GM21717 (cell line): Measurements from ENCODE around the gene PLEKHM3.

Experiments
- ATAC-seq: cut with Tn5 transposase; IDR thresholded peaks from one replicate; pipeline ENCODE4 v1.9.1; 2021; ENCODE audit warnings: mild to moderate bottlenecking, moderate library complexity; ENCODE audit not compliant: unreplicated experiment

The PLEKHM3 gene

GRCh38 chr2:207867056-207867455, 158.3 kb downstream of the PLEKHM3 start:
- no peak for ATAC-seq

- no peak for ATAC-seq
Measured at GRCh38 chr2:207865210-207865609, 160.1 kb downstream of the PLEKHM3 start.

DNA sequence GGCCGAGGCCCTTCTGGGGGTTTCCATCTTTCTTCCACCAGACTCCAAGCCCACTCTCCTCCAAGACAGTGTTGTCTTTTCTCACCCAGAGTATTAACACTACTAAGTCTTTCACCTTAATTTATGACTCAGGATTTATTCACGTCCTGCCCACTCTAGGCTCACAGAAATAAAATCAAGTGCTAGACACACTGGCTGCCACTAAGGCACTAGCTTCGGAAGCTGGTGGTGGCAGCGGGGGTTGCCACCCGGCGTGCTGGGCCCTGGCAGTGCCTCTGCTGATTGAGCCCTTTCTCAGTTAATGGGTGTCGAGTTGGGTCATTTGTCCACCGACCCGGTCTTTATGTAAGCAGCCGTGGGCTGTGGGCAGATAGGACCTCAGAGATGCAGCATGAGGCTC, 162.0 kb downstream of the PLEKHM3 start:
- no peak for ATAC-seq

GRCh38 chr2:207861789-207862188, 163.5 kb downstream of the PLEKHM3 start:
- ATAC-seq, result no peak

DNA sequence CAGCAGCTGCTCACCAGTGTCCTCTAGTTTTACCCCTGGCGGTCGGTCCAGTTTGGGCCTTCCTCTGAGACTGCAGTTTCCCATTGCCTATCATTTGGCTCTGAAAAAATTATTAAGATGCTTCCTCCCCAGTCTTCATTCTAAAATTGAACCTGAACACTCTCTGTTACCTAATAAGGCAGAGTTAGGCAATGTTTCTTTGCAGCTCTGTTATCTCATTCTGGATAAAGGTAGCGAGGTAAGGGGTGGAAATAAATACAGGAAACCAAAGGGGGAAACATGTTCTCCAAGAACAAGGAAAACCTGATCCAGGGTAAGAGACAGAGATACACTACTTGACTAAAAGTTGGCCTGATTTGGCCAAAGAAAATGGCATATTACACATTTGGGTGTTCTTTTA, 164.6 kb downstream of the PLEKHM3 start:
- ATAC-seq, result no peak

DNA sequence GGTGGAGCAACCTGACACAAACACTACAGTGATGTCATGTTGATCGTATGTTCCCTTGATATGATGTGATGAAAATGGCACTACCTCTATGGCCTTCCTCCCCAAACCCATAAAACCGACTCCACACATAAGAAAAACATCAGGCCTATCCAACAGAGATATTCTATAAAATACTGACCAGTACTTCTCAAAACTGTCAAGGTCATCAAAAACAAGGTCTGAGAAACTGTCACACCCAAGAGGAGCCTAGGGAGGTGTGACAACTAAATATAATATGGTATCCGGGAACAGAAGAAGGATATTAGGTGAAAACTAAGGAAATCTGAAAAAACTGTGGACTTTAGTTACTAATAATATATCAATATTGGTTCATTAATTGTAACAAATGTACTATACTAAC, 169.7 kb downstream of the PLEKHM3 start:
- no peak for ATAC-seq

- no peak for ATAC-seq
Measured at GRCh38 chr2:207854484-207855440, 170.6 kb downstream of the PLEKHM3 start.

DNA sequence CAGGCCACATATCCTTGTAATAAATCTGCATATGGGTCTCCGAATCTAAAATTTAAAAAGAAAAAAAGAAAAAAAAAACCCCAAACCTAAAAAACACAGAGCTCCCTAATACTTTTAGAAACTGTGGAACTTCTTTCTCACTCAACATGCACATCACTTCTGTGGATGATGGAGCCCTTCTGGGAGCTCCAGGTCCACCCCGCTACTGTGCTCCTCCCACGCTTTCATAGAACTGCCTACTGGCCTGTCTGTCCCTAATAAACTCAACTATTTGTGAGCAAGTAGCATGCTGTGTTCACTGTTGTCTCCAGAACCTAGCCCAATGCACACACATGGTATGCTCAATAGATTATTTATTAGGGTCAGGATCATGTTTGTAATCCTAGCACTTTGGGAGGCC, 172.5 kb downstream of the PLEKHM3 start:
- no peak for ATAC-seq

GRCh38 chr2:207849443-207849842, 175.9 kb downstream of the PLEKHM3 start:
- no peak for ATAC-seq

GRCh38 chr2:207848545-207848928, 176.8 kb downstream of the PLEKHM3 start:
- ATAC-seq, result no peak

GRCh38 chr2:207847807-207848544, 177.4 kb downstream of the PLEKHM3 start:
- ATAC-seq, result no peak

DNA sequence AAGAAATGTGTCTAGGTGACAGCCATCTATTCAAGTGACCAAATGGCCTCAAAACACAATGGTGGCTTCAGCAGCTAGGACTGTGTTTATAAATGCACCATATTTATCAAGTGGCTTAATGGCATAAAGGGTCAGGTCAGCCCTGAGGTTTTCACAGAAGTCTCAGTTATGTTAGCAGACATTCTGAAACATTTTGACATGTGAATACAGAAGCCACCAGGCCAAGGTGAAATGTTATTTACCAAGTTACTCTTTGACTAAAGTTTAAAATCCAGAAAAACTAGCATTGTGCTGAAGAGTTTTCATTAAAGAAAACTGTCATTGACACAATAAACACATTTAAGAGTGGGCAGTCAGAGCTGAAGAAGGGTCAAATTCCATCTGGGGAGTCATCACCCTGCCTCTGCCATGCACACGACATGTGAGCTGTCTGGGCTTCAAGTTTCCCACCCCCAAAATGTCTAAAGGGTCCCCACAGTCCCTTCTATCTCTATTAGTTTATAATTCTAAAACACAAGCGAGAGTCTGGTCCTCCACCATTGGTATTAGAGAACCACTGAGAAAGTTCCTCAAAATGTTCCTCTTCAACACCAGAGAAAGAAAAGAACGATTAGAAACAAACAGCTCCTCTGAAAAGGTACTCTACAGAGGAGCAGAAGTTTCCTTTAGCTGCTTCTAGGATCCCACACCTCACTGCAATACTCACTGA, 178.1 kb downstream of the PLEKHM3 start:
- ATAC-seq, result no peak

GRCh38 chr2:207845202-207845864, 180.0 kb downstream of the PLEKHM3 start:
- ATAC-seq, result no peak

- no peak for ATAC-seq
Measured at GRCh38 chr2:207844648-207845047, 180.7 kb downstream of the PLEKHM3 start.

DNA sequence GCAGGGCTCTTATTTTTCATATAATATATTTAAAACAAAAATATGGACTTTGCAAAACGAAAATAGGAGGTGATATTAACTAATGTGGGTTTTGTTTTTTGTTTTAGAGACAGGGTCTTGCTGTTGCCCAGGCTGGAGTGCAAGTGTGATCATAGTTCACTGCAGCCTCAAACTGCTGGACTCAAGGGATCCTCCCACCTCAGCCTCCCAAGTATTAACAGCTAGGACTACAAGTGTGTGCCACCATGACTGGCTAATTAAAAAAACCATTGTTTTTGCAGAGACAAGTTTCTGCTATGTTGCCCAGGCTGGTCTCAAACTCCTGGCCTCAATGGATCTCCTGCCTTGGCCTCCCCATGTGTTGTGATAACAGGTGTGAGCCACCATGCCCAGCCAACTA, 185.2 kb downstream of the PLEKHM3 start:
- ATAC-seq, result no peak

- no peak for ATAC-seq
Measured at GRCh38 chr2:207839575-207839974, 185.8 kb downstream of the PLEKHM3 start.

GRCh38 chr2:207839028-207839427, 186.3 kb downstream of the PLEKHM3 start:
- ATAC-seq, result no peak

- no peak for ATAC-seq
Measured at GRCh38 chr2:207836521-207837133, 188.7 kb downstream of the PLEKHM3 start.

GRCh38 chr2:207835805-207836204, 189.5 kb downstream of the PLEKHM3 start:
- no peak for ATAC-seq

- peak; percentile 93 for ATAC-seq
Measured at GRCh38 chr2:207833251-207833751, 192.0 kb downstream of the PLEKHM3 start.
